ENCODE measurements around the gene EQTN. TPM values are rescaled to one million over a fixed set of nuclear protein-coding genes. Genes with fewer than 3 reads are reported as not detected.

The EQTN gene
- total RNA-seq, 4 donors from 2014 or later, result 0.45 TPM; not detected in 3

DNA sequence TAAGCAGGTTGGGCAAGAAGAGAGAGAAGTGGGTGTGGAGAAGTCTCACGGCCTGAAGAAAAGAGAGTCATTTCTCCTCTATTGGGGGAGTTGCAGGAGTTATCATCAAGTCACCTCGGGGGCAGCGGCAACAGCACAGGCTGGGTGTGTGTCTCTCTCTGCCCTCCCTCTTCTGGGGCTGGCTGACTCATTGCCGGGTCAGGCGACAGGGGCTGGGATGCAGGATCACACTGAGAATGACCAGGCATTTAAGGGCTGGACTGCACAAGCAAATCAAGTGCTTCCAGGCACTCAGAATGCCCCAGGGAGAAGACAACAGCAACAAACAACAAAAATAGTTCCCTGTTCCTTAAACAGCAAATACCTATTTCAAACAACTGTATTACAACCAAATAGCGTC lies 6.3 kb upstream of the EQTN start:
- WGBS, 2 donors, result 62 to 67% methylated on average over 5 to 6 of the region's 6 CpGs
- DNase-seq, result no peak
- Histone ChIP-seq H3K4me1 (no peaks in the 10 kb centered on the region), H3K27ac (no peak overlapping the region), H3K4me3 (replicated peaks in 1 of 3) (no peak overlapping the region), H3K9me3 (no peaks in the 10 kb centered on the region), H3K36me3 (no peaks in the 10 kb centered on the region), H3K27me3 (no peaks in the 10 kb centered on the region)
- intact Hi-C loops (cut with DNase I), result no loop called here
- no peak for TF ChIP-seq POLR2A (IDR thresholded peaks at IDR 0.05)
- TF ChIP-seq, protein P1, sequence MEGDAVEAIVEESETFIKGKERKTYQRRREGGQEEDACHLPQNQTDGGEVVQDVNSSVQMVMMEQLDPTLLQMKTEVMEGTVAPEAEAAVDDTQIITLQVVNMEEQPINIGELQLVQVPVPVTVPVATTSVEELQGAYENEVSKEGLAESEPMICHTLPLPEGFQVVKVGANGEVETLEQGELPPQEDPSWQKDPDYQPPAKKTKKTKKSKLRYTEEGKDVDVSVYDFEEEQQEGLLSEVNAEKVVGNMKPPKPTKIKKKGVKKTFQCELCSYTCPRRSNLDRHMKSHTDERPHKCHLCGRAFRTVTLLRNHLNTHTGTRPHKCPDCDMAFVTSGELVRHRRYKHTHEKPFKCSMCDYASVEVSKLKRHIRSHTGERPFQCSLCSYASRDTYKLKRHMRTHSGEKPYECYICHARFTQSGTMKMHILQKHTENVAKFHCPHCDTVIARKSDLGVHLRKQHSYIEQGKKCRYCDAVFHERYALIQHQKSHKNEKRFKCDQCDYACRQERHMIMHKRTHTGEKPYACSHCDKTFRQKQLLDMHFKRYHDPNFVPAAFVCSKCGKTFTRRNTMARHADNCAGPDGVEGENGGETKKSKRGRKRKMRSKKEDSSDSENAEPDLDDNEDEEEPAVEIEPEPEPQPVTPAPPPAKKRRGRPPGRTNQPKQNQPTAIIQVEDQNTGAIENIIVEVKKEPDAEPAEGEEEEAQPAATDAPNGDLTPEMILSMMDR (IDR thresholded peaks at IDR 0.05), result no peak

DNA sequence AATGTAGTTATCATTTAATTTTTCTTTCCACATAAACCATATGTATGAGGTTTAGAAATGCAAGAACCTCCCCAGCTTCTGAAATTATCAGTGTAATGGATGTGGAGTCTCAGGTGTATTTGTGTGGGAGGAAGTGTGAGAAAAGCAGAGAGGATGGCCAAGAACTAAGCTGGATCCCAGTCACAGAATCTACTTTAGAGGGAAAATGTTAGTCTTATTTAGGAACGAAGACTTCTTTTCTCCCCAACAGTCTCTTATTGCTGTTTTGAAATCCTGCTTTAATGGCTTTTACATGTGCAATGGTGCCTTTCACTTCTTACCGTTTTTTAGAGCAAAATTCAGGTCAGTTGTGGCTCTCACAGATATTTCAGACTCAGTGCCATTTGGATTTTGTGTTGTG lies 3.0 kb downstream of the EQTN start:
- Histone ChIP-seq H3K36me3 (no peaks in the 10 kb centered on the region), H3K27ac (peak overlapping the region in 2 of 3 donors; percentile 12 to 46), H3K27me3 (no peaks in the 10 kb centered on the region), H3K4me1 (no peaks in the 10 kb centered on the region), H3K4me3 (replicated peaks in 1 of 3) (no peak overlapping the region), H3K9me3 (no peaks in the 10 kb centered on the region)
- 18 to 27% methylated on average over 2 of the region's 2 CpGs for WGBS, 2 donors
- TF ChIP-seq, protein P1 (IDR thresholded peaks at IDR 0.05), result no peak
- no peak for TF ChIP-seq POLR2A (IDR thresholded peaks at IDR 0.05)
- no peak for DNase-seq
- intact Hi-C loops (cut with DNase I), result no loop called here

DNA sequence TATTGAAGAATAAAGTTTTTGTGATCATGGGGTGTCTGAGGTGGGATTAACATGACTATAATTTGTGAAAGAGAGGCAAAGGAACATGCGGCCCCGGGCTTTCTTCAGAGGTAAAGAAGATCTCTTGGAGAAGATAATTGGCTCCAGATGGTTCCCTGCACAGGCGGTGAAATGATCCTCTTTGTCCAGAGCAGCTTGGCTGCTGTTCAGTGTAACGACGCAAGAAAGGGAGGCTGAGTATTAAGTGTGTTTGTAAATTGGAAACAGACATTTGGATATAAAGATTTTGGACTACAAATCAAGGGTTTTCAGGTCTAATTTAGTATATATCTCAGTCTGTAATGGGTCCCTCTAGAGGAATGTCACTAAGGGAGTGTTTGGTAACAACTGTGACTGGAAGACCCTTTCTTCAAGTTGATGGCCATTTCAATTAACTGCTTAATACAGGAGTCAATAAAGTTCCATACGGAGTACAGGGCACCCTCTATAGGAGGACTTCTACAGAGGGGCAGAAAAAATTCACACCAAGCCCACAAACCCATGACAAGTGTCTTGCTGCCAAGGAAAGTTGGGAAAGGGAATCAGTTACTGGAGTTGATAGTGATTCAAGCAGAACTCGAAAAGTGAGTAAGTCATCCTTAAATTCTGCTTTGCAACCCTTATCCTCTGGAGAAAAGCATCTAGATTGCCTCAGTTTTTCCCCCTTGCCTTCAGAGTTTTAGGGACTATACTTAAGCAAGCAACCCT lies 4.1 kb downstream of the EQTN start:
- intact Hi-C loops (cut with DNase I), result no loop called here
- no peaks in the 10 kb centered on the region for H3K4me1 ChIP-seq
- DNase-seq, result no peak

DNA sequence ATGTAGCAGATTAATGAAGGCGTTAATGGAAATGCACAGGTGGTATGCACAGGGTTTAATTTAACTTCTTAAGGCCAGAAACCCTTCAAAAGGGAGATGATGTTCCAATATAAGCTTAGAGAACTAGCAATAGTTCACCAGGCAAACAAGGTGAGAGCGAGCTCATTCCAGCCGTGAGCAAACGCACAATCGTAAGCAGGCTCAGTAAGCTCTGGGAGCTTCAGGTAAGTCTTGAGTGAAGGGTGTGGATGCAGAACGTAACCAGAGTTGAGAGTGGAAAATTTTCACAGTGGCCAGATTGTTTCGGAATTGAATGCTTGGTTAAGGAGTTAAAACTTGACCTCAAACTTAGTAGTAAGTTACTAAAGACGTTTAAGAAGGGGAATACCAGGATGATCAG lies 5.7 kb downstream of the EQTN start:
- H3K27me3 ChIP-seq, result no peaks in the 10 kb centered on the region
- H3K27ac ChIP-seq, result no peak overlapping the region
- H3K4me3 ChIP-seq (replicated peaks in 1 of 3), result no peak overlapping the region
- H3K4me1 ChIP-seq, result no peaks in the 10 kb centered on the region
- H3K9me3 ChIP-seq, result no peaks in the 10 kb centered on the region
- no peaks in the 10 kb centered on the region for H3K36me3 ChIP-seq
- no peak for DNase-seq
- 90 to 92% methylated on average over 8 of the region's 8 CpGs for WGBS, 2 donors
- no peak for TF ChIP-seq POLR2A (IDR thresholded peaks at IDR 0.05)
- TF ChIP-seq, protein P1 (IDR thresholded peaks at IDR 0.05), result no peak
- intact Hi-C loops (cut with DNase I), result no loop called here

More for the DNA sequence above, 4.1 kb downstream of the EQTN start:
- no peaks in the 10 kb centered on the region for H3K9me3 ChIP-seq
- H3K36me3 ChIP-seq, result no peaks in the 10 kb centered on the region
- no peak overlapping the region for H3K4me3 ChIP-seq (replicated peaks in 1 of 3)
- no peak for TF ChIP-seq POLR2A (IDR thresholded peaks at IDR 0.05)
- TF ChIP-seq, protein P1 (IDR thresholded peaks at IDR 0.05), result no peak
- H3K27ac ChIP-seq, result no peak overlapping the region
- WGBS, 2 donors, result 78% methylated on average over 7 of the region's 7 CpGs
- H3K27me3 ChIP-seq, result no peaks in the 10 kb centered on the region

DNA sequence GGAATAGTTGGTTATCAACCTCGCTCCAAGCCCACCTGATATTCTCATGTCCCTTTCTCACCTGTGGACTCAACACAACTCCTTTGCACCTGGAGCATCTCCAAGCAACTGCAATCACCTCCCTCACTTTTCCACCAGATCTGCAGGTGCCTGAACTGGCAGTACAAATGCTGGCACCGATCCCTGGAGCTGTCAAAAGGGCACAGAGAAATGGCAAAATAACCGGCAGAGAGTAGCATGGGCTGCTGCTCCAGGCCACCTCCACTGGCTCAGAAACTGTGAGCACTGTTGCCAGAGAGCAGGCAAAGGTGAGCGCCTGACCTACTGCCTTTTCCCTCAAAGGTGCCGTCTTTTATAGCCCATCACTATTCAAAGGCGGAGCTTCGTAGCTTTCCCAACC lies 14.7 kb downstream of the EQTN start:
- no peak for TF ChIP-seq POLR2A (IDR thresholded peaks at IDR 0.05)
- TF ChIP-seq, protein P1 (IDR thresholded peaks at IDR 0.05), result no peak
- H3K9me3 ChIP-seq, result no peaks in the 10 kb centered on the region
- no peaks in the 10 kb centered on the region for H3K36me3 ChIP-seq
- intact Hi-C loops (cut with DNase I), result no loop called here
- 77 to 84% methylated on average over 6 to 7 of the region's 7 CpGs for WGBS, 2 donors
- H3K27me3 ChIP-seq, result no peaks in the 10 kb centered on the region
- peaks cover 0 to 11% of the 10 kb centered on the region in 2 donors for H3K4me1 ChIP-seq
- no peak overlapping the region for H3K4me3 ChIP-seq (replicated peaks in 1 of 3)
- H3K27ac ChIP-seq, result no peak overlapping the region
- no peak for DNase-seq
